GM18861 (cell line): ENCODE data around the gene GPRC5B.

Source experiments
- ATAC-seq: cut with Tn5 transposase; IDR thresholded peaks from one replicate; pipeline ENCODE4 v1.9.1; 2021; ENCODE audit not compliant: unreplicated experiment

Gene GPRC5B

GRCh38 chr16:19874026-19874425 is 10.6 kb downstream of the GPRC5B start:
- no peak for ATAC-seq

DNA sequence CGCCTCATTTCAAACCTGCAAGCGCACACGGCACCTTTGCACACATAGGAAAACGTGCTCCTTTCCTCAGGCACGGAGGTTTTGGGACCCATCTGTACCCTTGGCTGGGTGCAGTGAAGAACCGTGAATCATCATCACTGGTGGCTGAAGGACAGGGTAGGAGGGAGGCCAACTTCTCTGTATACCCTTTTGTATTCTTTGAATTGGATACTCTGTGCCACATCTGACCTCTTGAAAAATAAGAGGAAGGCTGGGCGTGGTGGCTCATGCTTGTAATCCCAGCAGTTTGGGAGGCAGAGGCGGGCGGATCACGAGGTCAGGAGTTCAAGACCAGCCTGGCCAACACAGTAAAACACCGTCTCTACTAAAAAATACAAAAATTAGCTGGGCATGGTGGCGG is 11.7 kb downstream of the GPRC5B start:
- no peak for ATAC-seq

DNA sequence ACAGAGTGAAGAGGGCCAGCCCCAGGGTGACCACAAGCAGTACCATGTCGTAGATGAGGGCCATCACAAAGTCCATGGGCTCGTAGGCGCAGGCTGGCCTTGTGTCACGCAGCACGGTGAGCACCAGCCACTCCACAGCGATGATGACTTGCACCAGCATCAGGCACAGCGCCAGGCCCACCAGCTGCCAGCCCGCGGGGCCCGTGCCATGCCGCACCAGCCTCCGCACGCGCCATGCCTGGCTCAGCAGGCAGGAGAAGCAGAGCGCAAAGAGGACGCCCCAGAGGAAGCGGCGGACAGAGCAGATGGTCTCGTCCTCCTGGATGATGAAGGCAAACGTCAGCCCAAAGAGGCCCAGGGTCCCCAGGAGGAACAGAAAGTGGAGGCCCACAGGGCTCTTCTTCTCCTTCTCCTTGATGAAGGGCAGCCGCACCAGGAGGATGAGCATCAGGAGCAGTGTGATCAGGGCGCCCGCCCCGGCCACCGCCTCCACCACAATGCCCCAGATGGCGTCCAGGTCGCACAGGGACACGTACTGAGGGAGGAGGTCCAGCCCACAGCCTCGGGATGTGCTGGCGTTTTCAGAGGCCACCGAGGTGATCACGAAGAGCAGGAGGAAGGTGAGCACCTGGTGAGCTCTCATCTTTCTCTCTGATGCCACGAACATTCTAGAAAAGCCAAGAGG is 12.3 kb downstream of the GPRC5B start:
- ATAC-seq: no peak

DNA sequence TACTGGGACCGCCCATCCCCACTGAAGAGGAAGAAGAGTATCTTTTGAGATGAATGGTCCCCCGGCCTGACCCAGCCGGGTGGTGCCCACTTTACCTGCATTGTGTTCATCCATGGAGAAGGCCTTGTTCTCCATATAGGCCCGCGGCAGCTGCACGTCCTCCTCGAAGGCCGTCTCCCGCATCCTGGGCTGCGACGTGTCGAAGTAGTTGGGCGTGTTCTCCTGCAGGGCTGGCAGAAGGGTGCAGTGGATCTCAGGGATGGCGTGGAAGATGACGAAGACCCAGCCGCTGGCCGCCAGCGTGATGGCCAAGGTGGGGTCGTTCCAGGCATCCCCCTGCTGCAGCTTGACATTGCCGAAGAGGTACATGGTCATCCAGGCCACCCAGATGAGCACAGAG is 12.9 kb downstream of the GPRC5B start:
- no peak for ATAC-seq

DNA sequence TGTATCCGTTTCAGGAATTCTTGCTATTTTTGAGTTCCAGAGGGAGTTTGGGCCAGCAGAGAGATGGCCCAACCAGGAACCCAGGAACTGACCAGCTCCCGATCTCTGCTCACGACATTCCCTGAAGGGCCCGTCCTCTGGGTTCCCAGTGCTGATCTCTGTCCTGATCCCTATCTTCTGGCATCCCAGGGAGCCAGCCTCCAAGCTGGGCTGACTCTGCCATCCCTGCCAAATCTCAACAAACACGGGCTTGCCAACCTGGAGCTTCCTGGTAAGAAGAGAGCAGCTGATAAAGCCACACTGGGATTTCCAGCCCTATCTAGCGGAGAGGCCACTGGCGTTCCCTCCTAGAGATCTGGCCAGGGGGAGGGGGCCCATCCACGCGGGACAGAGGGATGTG is 16.2 kb downstream of the GPRC5B start:
- no peak for ATAC-seq

DNA sequence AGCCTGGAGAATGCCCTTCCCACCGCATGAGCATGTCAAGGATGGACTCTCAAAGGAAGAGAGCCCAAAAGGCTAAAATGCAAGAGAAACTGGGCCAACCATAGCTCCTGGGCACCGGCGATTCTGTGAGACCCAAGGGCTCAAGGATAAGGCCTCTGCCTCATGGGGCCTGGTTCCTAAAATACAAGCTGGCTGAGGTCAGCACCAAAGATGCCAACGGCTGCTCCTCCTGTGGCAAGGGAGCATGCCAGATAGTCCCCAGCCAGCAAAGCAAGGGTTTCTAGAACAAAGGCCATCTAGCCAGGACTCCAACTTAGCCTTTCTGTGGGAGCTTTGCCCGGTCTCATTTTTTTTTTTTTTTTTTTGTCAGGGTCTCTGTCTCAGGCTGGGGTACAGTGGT is 20.1 kb downstream of the GPRC5B start:
- no peak for ATAC-seq

DNA sequence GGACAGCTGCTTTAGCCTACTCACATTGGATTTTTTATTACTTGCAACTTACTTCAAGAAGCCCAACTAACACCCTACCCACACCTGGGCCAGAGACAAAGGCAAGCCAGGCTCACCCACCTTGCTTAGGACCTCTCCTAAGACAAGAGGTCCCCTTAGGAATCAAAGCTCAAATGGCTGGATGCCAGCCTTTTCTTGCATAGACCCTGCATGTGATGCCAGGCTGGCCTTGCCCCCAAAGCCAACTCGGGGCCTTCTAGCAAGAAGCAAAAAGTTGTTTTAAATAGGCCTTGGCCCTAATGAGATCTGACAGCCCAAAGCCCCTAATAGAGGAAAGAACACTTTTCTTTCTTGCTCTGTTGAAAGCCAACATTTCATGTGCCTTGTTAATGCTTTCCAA is 20.7 kb downstream of the GPRC5B start:
- no peak for ATAC-seq

- no peak for ATAC-seq
These were observed 22.8 kb downstream of the GPRC5B start for GRCh38 chr16:19861811-19862327.

- ATAC-seq: no peak
These were observed 23.5 kb downstream of the GPRC5B start for GRCh38 chr16:19861133-19861532.

GRCh38 chr16:19860166-19861041 is 24.2 kb downstream of the GPRC5B start:
- no peak for ATAC-seq

GRCh38 chr16:19859603-19860002 is 25.0 kb downstream of the GPRC5B start:
- ATAC-seq: no peak

GRCh38 chr16:19859166-19859565 is 25.5 kb downstream of the GPRC5B start:
- no peak for ATAC-seq

GRCh38 chr16:19858340-19859018 is 26.2 kb downstream of the GPRC5B start:
- no peak for ATAC-seq

DNA sequence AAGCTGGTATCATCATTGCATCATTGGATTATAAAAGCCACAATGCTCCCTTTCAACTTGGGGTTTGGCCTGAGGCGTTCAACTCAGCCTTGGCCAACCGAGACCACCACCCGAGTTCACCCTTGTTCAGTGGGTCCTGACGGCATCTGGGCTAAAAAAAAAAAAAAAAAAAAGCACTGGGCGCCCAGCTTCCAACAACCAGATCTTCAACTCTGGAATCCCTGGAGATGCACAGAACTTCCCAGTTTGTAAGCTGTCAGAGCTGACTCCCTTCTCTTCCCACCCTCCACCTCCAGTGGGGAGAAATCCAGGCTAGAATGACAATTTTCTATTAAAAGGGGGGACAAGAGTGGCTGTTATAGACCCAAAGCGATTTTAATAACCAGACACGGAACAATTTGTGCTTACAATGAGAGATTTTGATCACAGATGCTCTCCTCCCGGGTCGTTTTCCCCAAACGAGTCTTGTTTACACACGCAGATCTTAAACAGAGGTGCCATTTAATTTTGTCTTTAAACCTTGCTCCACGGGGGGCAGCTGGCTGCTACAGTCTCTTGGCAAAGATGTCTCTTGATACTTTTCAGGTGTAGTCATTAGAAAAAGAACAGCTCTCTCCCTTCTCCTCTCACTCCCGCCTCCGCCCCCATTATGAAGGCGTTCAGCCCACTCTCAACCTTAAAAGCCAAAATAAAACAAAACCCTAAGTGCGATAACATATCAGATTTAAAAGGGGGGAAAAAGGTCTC is 26.9 kb downstream of the GPRC5B start:
- no peak for ATAC-seq

DNA sequence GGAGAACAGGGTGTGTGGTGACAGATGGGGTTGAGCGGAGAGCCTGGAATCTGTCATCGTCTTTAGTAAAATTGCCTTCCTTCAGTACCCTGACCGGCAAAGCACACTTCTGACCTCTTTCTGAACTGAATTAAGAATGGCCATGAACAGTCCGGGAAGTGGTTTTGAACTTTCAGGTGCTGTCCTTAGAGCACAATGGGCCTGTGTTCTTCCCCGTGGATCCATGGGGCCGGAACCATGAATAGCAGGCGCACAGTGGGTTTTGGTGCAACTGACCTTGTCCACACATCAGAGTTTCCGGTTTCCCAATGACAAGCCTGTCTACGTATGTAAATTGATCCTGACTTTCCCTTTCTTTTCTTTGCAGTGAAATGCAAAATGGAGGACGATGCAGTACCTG is 28.5 kb downstream of the GPRC5B start:
- ATAC-seq: no peak

- no peak for ATAC-seq
These were observed 30.1 kb downstream of the GPRC5B start for GRCh38 chr16:19854543-19854876.

GRCh38 chr16:19853742-19854542 is 30.7 kb downstream of the GPRC5B start:
- no peak for ATAC-seq

- ATAC-seq: no peak
These were observed 31.4 kb downstream of the GPRC5B start for GRCh38 chr16:19853132-19853741.

DNA sequence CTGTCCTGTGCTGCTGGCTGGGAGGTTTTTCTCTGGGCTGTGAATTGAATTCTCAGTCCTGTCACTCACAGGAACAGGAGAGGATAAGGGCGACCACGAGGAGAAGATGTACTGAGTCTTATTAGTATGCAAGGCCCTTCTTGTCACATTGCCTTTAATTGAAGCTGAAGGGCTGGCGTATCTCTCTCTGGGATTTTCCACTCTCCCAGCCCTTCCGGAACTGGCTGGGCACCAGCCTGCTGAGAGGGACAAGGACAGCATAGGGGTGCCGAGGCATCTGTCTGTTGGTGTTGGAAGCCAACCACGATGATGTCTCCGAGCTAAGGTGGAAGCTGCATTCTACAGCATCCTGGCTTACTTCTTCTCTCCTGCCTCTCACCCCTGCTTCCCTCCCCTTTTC is 33.2 kb downstream of the GPRC5B start:
- ATAC-seq: no peak
